Loucy (cell line): ENCODE data around the gene C7orf33.
"Not testable (repeated sequence)": the region's sequence is repeated elsewhere in the genome, so short reads cannot be mapped to it uniquely, and the experiment has no call there.

Experiments used
- H2AFZ ChIP-seq: fragments of 200-600 bp; sonication (generic); 2 replicates; pipeline ENCODE4 v1.6.0; 2016; ENCODE audit warnings: antibody characterized with exemption, mild to moderate bottlenecking, low read length, moderate library complexity
- H3F3A ChIP-seq: fragments of 200-600 bp; 2 replicates; pipeline ENCODE4 v1.6.0; 2016; ENCODE audit warnings: antibody characterized with exemption, low read depth, mild to moderate bottlenecking
- H3K27me3 ChIP-seq: fragments of 200-600 bp; sonication (generic); 2 replicates; pipeline ENCODE4 v1.6.1; 2014; ENCODE audit warnings: low read length, mild to moderate bottlenecking; ENCODE audit not compliant: insufficient read depth, poor library complexity, severe bottlenecking
- H3K36me3 ChIP-seq: fragments of 200-600 bp; sonication (generic); 2 replicates; pipeline ENCODE4 v1.6.1; 2016; ENCODE audit warnings: low read length; ENCODE audit not compliant: insufficient read depth
- H3K4me1 ChIP-seq: fragments of 200-600 bp; sonication (generic); 2 replicates; pipeline ENCODE4 v1.5.1; 2014; ENCODE audit warnings: low read length, mild to moderate bottlenecking; ENCODE audit not compliant: insufficient read depth, poor library complexity, severe bottlenecking
- H3K4me2 ChIP-seq: fragments of 200-600 bp; sonication (generic); 2 replicates; pipeline ENCODE4 v1.6.0; 2014; ENCODE audit warnings: antibody characterized with exemption, low read length, low read depth, mild to moderate bottlenecking; ENCODE audit not compliant: poor library complexity, severe bottlenecking
- H3K4me3 ChIP-seq: fragments of 200-600 bp; sonication (generic); 2 replicates; pipeline ENCODE4 v1.5.1; 2014; ENCODE audit warnings: low read length, mild to moderate bottlenecking, mixed read lengths; ENCODE audit not compliant: poor library complexity, severe bottlenecking
- H3K79me2 ChIP-seq: fragments of 200-600 bp; sonication (generic); 2 replicates; pipeline ENCODE4 v1.6.1; 2014; ENCODE audit warnings: low read length; ENCODE audit not compliant: insufficient read depth
- H3K9ac ChIP-seq: fragments of 200-600 bp; sonication (generic); 2 replicates; pipeline ENCODE4 v1.6.0; 2014; ENCODE audit warnings: mild to moderate bottlenecking, low read depth, low read length, moderate library complexity; ENCODE audit not compliant: poor library complexity, severe bottlenecking
- H3K9me2 ChIP-seq: fragments of 200-600 bp; sonication (generic); replicated peaks from 2 replicates; pipeline ENCODE4 v1.6.1; 2016; ENCODE audit warnings: low read depth, low read length, mixed read lengths
- H3K9me3 ChIP-seq: fragments of 200-600 bp; sonication (generic); 2 replicates; pipeline ENCODE4 v1.6.1; 2014; ENCODE audit warnings: mild to moderate bottlenecking, antibody characterized with exemption, low read length, low read depth; ENCODE audit not compliant: insufficient read depth
- H4K20me1 ChIP-seq: fragments of 200-600 bp; sonication (generic); 2 replicates; pipeline ENCODE4 v1.6.0; 2014; ENCODE audit warnings: antibody characterized with exemption, low read length, mild to moderate bottlenecking; ENCODE audit not compliant: insufficient read depth, poor library complexity, severe bottlenecking
- EZH2phosphoT487 ChIP-seq: fragments of 200-600 bp; IDR thresholded peaks from 2 replicates; pipeline ENCODE4 v1.6.1; 2018; ENCODE audit warnings: antibody characterized with exemption, mild to moderate bottlenecking, moderate library complexity, borderline replicate concordance
- TF ChIP-seq, protein P1 (sequence below): fragments of 200-600 bp; sonication (generic); conservative IDR thresholded peaks from 2 replicates; pipeline ENCODE4 v1.5.1; 2014; ENCODE audit warnings: mild to moderate bottlenecking, antibody characterized with exemption, low read length

The C7orf33 gene

DNA sequence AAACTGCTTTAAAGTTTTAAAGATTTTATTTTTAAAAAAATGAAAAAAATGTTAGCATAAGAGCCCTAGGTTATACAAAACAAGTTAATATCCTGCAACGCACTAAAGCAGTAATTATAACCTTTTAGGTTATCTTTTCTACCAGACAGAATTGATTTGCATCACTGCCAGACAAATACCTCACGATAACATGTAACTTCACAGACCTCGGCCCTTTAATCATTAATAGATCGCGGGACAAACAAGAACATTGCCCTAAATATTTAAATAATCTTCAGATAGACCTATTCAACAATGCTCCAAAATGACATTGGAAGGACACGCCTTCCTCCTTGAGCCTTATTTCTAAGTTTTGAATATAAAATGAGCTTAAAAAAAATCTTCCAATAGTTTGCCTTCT lies 23.8 kb upstream of the C7orf33 start:
- Histone ChIP-seq H3K9me3 (no peaks in the 10 kb centered on the region), H3K36me3 (no peaks in the 10 kb centered on the region), H3K9ac (no peak overlapping the region), H3K4me1 (no peaks in the 10 kb centered on the region), H3K79me2 (no peaks in the 10 kb centered on the region), H3K4me3 (no peak overlapping the region), H3K27me3 (no peaks in the 10 kb centered on the region), H3K4me2 (no peak overlapping the region), H3K9me2 (no peaks in the 10 kb centered on the region), H4K20me1 (no peaks in the 10 kb centered on the region), H2AFZ (no peak overlapping the region), H3F3A (no peaks in the 10 kb centered on the region)
- no peak for TF ChIP-seq EZH2phosphoT487
- TF ChIP-seq, protein P1, sequence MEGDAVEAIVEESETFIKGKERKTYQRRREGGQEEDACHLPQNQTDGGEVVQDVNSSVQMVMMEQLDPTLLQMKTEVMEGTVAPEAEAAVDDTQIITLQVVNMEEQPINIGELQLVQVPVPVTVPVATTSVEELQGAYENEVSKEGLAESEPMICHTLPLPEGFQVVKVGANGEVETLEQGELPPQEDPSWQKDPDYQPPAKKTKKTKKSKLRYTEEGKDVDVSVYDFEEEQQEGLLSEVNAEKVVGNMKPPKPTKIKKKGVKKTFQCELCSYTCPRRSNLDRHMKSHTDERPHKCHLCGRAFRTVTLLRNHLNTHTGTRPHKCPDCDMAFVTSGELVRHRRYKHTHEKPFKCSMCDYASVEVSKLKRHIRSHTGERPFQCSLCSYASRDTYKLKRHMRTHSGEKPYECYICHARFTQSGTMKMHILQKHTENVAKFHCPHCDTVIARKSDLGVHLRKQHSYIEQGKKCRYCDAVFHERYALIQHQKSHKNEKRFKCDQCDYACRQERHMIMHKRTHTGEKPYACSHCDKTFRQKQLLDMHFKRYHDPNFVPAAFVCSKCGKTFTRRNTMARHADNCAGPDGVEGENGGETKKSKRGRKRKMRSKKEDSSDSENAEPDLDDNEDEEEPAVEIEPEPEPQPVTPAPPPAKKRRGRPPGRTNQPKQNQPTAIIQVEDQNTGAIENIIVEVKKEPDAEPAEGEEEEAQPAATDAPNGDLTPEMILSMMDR = no peak

DNA sequence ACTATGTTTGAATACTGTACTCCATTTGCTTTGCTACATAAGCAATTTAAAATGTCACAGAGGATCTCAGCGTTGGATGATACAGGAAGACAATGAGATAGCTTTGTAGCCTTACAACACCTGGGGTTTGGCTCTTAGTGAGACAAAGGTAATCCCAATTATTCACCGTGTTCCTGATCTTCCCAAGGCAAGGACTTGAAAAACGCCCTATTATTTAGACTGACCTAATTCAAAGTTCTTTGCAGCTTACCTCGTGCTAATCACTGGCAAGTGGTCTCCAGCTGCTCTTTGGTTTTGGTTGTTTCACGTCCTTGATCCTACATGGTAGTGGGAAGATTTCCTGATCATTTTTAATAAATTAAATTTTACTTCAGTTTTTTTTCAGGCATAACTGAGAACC lies 23.0 kb upstream of the C7orf33 start:
- Histone ChIP-seq H3K9me2 (no peaks in the 10 kb centered on the region), H3K27me3 (no peaks in the 10 kb centered on the region), H3K4me1 (no peaks in the 10 kb centered on the region), H3K9me3 (no peaks in the 10 kb centered on the region), H3K79me2 (no peaks in the 10 kb centered on the region), H3K4me3 (no peak overlapping the region), H4K20me1 (no peaks in the 10 kb centered on the region), H3K36me3 (no peaks in the 10 kb centered on the region), H2AFZ (no peak overlapping the region), H3F3A (no peaks in the 10 kb centered on the region), H3K4me2 (no peak overlapping the region), H3K9ac (no peak overlapping the region)
- TF ChIP-seq EZH2phosphoT487 = no peak
- TF ChIP-seq, protein P1 = no peak

DNA sequence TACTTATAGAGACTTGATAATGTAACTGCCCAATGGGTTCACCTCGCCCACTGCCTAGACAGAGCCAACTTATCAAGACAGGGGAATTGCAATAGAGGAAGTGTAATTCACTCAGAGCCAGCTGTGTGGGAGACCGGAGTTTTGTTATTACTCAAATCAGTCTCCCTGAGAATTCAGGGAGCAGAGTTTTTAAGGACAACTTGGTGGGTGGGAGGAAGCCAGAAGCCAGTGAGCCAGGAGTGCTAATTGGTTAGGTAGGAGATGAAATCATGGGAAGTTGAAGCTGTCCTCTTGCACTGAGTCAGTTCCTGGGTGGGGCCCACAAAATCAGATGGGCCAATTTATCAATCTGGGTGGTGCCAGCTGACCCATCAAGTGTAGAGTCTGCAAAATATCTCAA lies 20.1 kb upstream of the C7orf33 start:
- Histone ChIP-seq H3K79me2 (no peaks in the 10 kb centered on the region), H3K4me3 (no peak overlapping the region), H3K4me1 (no peaks in the 10 kb centered on the region), H3K4me2 (no peak overlapping the region), H3K9ac (no peak overlapping the region), H4K20me1 (no peaks in the 10 kb centered on the region), H2AFZ (no peak overlapping the region), H3K27me3 (no peaks in the 10 kb centered on the region), H3K9me2 (no peaks in the 10 kb centered on the region), H3F3A (no peaks in the 10 kb centered on the region), H3K36me3 (no peaks in the 10 kb centered on the region), H3K9me3 (no peaks in the 10 kb centered on the region)
- no peak for TF ChIP-seq EZH2phosphoT487
- TF ChIP-seq, protein P1 = no peak

DNA sequence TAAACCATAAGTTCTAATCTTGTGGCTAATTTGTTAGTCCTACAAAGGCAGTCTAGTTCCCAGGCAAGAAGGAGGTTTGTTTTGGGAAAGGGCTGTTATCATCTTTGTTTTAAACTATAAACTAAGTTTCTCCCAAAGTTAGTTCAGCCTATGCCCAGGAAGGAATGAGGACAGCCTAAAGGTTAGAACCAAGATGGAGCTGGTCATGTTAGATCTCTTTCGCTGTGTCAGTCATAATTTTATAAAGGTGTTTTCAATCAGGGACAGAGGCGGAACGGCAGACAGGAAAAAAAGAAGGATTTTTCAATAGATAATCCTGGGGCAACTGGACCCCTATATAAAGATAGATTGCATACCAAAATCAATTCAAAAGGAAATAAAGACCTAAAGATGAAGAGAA lies 19.6 kb upstream of the C7orf33 start:
- not testable (repeated sequence) for H2AFZ ChIP-seq, H3K4me2 ChIP-seq, H3K9me2 ChIP-seq, H3K9me3 ChIP-seq, H3K9ac ChIP-seq, H3K36me3 ChIP-seq, H3F3A ChIP-seq, H3K27me3 ChIP-seq, H4K20me1 ChIP-seq, H3K4me3 ChIP-seq, H3K4me1 ChIP-seq, H3K79me2 ChIP-seq
